ENCODE results near the gene FRMD1.

FRMD1 gene

GRCh38 chr6:168119539-168119938 lies 40.5 kb upstream of the FRMD1 start:
- H3K27ac ChIP-seq: no peak overlapping the region
- POLR2A ChIA-PET (ENCODE audit: low non-redundant PET): no interaction called here
- TF ChIP-seq CTCF (conservative IDR thresholded peaks at IDR 0.05; ENCODE audit: low read depth): no peak
- no peak for DNase-seq (ENCODE audit: low spot score)
- CTCF ChIA-PET: interaction anchor here (0.9 kb wide), 1 partner anchor 13 kb away, joined by 4 read pairs; no protein-coding TSS in a partner anchor

- DNase-seq (ENCODE audit: low spot score): no peak
- no peak overlapping the region for H3K27ac ChIP-seq
- ChIA-PET CTCF (interaction anchor here (0.9 kb wide), 1 partner anchor 13 kb away, joined by 4 read pairs; no protein-coding TSS in a partner anchor), POLR2A (ENCODE audit: low non-redundant PET) (no interaction called here)
- TF ChIP-seq CTCF (conservative IDR thresholded peaks at IDR 0.05; ENCODE audit: low read depth): no peak
Measured at GRCh38 chr6:168118935-168119334, 39.9 kb upstream of the FRMD1 start.

GRCh38 chr6:168117942-168118341 lies 38.9 kb upstream of the FRMD1 start:
- DNase-seq (ENCODE audit: low spot score): no peak
- ChIA-PET CTCF (interaction anchor here (0.7 to 0.9 kb wide), 3 partner anchors 11 to 409 kb away, joined by 3 to 5 read pairs (median 4); no protein-coding TSS in a partner anchor), POLR2A (ENCODE audit: low non-redundant PET) (no interaction called here)
- no peak for TF ChIP-seq CTCF (conservative IDR thresholded peaks at IDR 0.05; ENCODE audit: low read depth)
- no peak overlapping the region for H3K27ac ChIP-seq

GRCh38 chr6:168116975-168117899 lies 38.2 kb upstream of the FRMD1 start:
- ChIA-PET CTCF (interaction anchor here (0.8 to 0.9 kb wide), 2 partner anchors 10 to 210 kb away, joined by 3 to 4 read pairs; no protein-coding TSS in a partner anchor), POLR2A (ENCODE audit: low non-redundant PET) (no interaction called here)
- no peak for DNase-seq (ENCODE audit: low spot score)
- no peak overlapping the region for H3K27ac ChIP-seq
- TF ChIP-seq CTCF (conservative IDR thresholded peaks at IDR 0.05; ENCODE audit: low read depth): no peak

GRCh38 chr6:168116438-168116974 lies 37.5 kb upstream of the FRMD1 start:
- ChIA-PET POLR2A (ENCODE audit: low non-redundant PET) (no interaction called here), CTCF (no interaction called here)
- no peak for DNase-seq (ENCODE audit: low spot score)
- H3K27ac ChIP-seq: no peak overlapping the region
- TF ChIP-seq CTCF (conservative IDR thresholded peaks at IDR 0.05; ENCODE audit: low read depth): no peak

- POLR2A ChIA-PET (ENCODE audit: low non-redundant PET): no interaction called here
- H3K27ac ChIP-seq: no peak overlapping the region
- CTCF ChIA-PET: no interaction called here
- no peak for TF ChIP-seq CTCF (conservative IDR thresholded peaks at IDR 0.05; ENCODE audit: low read depth)
- DNase-seq (ENCODE audit: low spot score): no peak
Measured at GRCh38 chr6:168115748-168116437, 36.9 kb upstream of the FRMD1 start.
